ENCODE results near the gene ATP6V0B. TPM values are rescaled to one million over a fixed set of nuclear protein-coding genes. Genes with fewer than 3 reads are reported as not detected.
A peak's percentile ranks its signal among the peaks of the same experiment; 100 is the strongest.

Gene ATP6V0B
- total and polyA plus RNA-seq, 5 experiments from 2014 or later, result 55.8 to 213 (median 149) TPM

DNA sequence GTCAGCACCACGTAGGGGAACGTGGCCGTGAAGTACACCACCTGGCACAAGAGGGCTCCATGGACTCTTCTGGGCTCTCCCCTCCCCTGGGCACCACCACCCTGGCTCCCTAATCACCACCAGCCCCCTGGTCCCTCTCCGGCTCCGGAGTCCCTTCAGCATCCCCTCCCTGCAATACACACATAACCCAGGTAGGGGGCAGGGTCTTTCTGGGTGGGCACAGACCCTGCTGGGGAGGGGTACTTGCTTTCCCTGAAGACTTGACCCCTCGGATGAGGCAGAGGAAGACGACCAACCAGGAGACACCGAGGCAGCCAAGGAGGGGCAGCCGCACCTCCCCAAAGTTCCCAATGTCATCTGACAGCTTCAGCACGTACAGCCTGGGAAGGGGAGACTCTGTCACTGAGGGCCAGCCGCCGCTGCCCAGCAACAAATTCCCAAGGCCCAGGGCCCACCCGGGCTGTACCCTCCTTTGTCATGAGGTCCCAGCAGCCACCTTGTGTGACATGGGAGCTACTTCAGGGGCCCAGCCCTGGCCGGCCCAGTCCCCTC is 27.9 kb downstream of the ATP6V0B start:
- DNase-seq (no peak), ATAC-seq (no peak)
- Mint-ChIP-seq H3K4me3 (no peak overlapping the region), H3K27ac (no peak overlapping the region), H3K9me3 (no peaks in the 10 kb centered on the region), H3K36me3 (no peaks in the 10 kb centered on the region), H3K27me3 (no peaks in the 10 kb centered on the region), H3K4me1 (peaks cover 0 to 2% (median 0%) of the 10 kb centered on the region in 4 donors)
- POLR2A ChIA-PET, result no interaction called here

DNA sequence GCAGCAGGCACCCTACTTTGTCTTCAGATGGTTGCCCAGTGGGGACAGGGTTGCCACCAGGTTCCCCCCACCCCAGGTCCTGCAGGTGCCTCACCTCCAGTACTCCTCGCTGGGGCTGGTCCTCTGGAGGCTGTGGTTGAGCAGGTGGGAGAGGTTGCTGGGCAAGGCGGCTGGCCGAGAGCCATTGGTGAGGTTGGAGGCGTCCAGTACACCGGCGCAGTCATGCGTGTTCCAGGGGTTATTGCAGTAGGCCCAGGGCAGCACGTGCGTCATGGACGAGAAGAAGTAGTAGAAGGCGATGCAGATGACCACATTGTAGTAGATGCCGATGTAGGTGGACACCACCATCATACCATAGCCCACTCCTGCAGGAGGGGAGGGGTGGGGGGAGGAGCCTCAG is 33.5 kb downstream of the ATP6V0B start:
- POLR2A ChIA-PET, result no interaction called here
- H3K27ac Mint-ChIP-seq, result peak overlapping the region in 1 of 10 donors; percentile 23
- ATAC-seq (no peak), DNase-seq (no peak)
- peaks cover 3 to 13% (median 8%) of the 10 kb centered on the region in 4 donors for H3K4me1 Mint-ChIP-seq
- H3K36me3 Mint-ChIP-seq, result no peaks in the 10 kb centered on the region
- H3K4me3 Mint-ChIP-seq, result no peak overlapping the region
- no peaks in the 10 kb centered on the region for H3K9me3 Mint-ChIP-seq
- no peaks in the 10 kb centered on the region for H3K27me3 Mint-ChIP-seq

DNA sequence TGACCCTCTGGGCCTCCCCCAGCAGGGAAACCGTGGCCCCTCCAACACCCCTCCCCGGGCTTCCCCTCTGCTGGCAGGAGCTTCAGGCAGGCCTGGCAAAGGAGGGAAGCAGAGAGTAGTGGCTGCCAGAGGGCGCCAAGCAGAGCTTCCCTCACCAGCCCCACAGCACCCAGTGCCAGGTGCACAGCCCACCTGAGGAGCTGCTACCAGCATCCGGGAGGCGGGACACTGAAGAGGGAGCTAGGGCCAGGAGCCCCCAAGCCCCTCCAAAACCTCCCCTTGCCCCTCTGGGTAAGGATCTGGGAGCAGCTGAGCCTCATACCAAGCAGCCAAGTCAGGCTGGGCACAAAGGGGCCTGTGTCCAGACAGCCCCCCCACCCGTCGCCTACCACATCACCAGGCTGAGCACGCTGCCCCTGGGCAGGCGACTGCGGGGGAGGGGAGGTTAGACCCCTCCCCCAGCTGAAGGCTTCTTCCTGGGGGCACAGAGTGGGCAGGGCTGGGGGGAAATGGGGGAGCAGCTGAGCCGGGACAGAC is 36.2 kb downstream of the ATP6V0B start:
- Mint-ChIP-seq H3K4me3 (no peak overlapping the region), H3K9me3 (no peaks in the 10 kb centered on the region), H3K27ac (no peak overlapping the region), H3K27me3 (no peaks in the 10 kb centered on the region), H3K4me1 (peaks cover 10 to 25% (median 17%) of the 10 kb centered on the region in 4 donors), H3K36me3 (no peaks in the 10 kb centered on the region)
- POLR2A ChIA-PET, result no interaction called here
- DNase-seq (no peak), ATAC-seq (no peak)

DNA sequence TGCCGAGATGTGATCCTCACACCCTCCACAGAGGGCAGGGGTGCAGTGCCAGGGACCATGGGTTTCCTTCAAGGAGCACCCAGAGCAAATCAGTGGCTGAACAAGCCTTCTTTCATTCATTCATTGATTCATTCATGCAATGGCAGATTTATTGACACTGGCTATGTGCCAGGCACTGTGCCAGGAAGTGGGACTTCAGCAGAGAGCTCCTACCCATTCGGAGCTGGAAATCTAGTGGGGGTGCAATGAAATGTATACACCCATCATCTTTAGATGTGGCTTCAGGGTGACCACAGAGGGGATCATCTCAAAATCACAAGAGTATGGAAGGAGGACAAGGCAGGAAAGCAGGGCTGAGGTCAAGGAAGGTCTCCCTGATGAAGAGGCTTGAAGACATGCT is 37.6 kb downstream of the ATP6V0B start:
- Mint-ChIP-seq H3K9me3 (no peaks in the 10 kb centered on the region), H3K36me3 (no peaks in the 10 kb centered on the region), H3K4me1 (peaks cover 10 to 25% (median 17%) of the 10 kb centered on the region in 4 donors), H3K27me3 (no peaks in the 10 kb centered on the region), H3K4me3 (peak overlapping the region in 2 of 10 donors; percentile 2 to 10), H3K27ac (peak overlapping the region in 1 of 10 donors; percentile 2)
- peak in 1 of 2 donors; percentile 25 for ATAC-seq
- DNase-seq, result no peak
- POLR2A ChIA-PET, result no interaction called here

DNA sequence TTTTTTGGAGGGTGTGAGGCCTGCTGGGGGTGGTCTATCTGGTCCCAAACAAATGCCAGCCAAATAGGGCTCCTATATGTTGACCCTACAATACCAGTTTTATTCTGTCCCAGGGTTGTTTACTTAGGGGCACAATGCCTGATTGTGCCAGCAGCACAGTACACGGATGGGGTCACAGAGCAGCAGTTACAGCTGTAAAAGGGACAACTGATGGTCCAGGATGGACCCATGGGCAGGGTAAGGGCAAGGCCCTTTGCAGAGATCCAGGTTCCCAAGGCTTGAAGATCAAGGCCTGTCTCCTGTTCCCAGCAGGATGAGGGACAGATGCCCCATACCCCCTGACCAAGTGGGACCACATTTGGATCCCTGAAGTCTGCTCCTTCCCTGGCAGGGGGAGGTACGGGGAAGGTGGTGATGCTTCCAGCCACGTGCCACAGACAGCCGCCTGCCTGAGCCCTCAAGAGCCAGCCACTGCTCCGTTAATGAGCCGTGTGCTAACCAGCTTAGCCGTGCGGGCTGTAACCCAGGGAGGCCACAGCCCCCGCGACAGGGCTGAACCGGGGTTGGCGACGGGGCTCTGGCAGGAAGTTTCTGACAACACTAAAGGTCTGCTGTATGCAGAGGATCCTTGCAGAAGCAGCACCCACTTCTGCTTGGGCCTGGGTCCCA is 38.3 kb downstream of the ATP6V0B start:
- Mint-ChIP-seq H3K36me3 (no peaks in the 10 kb centered on the region), H3K27me3 (no peaks in the 10 kb centered on the region), H3K4me3 (no peak overlapping the region), H3K4me1 (peaks cover 10 to 25% (median 17%) of the 10 kb centered on the region in 4 donors), H3K27ac (peak overlapping the region in 2 of 10 donors; percentile 23 to 59), H3K9me3 (no peaks in the 10 kb centered on the region)
- peak; percentile 54 to 77 for ATAC-seq
- POLR2A ChIA-PET, result no interaction called here
- DNase-seq, result peak in 2 of 10 donors; percentile 11 to 28

DNA sequence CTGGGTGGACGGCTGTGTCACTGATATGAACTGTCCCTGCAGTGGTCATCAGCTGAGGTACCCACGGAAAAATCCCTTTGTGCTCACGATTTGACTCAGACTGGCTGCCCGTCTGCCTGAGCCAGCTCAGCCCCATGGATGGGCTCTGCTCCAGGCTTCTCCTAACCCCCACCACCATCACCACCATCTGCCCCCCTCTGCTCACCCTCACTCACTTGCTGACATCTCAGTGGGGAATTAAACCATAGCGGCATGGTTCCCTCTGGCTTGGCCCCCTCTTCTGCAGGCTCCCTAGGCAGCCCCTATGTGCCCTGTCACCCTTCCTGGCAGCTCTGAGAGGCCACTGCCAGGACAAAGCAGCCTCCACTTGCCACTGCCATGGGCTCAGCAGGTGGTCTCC is 39.2 kb downstream of the ATP6V0B start:
- POLR2A ChIA-PET, result no interaction called here
- DNase-seq (no peak), ATAC-seq (no peak)
- H3K4me3 Mint-ChIP-seq, result peak overlapping the region in 1 of 10 donors; percentile 19
- peak overlapping the region in 3 of 10 donors; percentile 23 to 57 (median 52) for H3K27ac Mint-ChIP-seq
- peaks cover 10 to 25% (median 16%) of the 10 kb centered on the region in 4 donors for H3K4me1 Mint-ChIP-seq
- no peaks in the 10 kb centered on the region for H3K27me3 Mint-ChIP-seq
- no peaks in the 10 kb centered on the region for H3K36me3 Mint-ChIP-seq
- no peaks in the 10 kb centered on the region for H3K9me3 Mint-ChIP-seq

DNA sequence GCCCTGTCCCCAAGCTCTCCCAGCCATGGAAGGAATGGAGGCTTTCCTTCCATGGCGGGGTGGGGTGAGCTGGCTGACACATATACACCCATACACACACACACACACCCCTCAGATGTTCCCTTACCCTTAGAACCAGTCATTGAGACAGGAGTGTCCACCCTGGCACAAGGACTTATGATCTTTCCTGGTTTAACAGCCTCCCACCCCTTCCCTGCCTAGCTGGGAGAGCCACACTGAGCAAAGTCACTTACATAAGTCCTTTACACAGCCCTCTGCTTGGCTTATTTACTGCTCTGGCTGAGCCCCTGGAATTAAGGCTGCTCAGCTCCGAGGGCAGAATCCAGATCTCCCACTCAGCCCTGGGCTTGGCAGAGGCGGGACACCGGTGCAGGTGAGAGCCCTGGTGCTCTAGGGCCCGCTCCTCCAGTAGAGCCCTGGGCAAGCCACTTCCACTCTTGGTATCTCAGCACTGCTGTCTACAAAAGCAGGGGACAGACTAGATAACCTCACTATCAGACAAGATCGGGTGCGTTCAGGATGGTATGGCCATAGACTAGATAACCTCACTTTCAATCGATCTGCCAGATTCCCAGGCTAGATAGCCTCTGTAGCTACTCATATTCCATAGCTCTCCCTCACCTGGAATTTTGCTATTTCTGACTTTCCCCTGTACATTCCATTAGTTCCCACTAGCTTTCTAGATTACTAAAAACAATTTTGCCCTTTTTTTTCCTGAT is 39.8 kb downstream of the ATP6V0B start:
- H3K36me3 Mint-ChIP-seq, result no peaks in the 10 kb centered on the region
- H3K27ac Mint-ChIP-seq, result peak overlapping the region in 3 of 10 donors; percentile 0 to 50 (median 23)
- H3K9me3 Mint-ChIP-seq, result no peaks in the 10 kb centered on the region
- H3K4me1 Mint-ChIP-seq, result peaks cover 10 to 25% (median 16%) of the 10 kb centered on the region in 4 donors
- no peak for DNase-seq
- no peaks in the 10 kb centered on the region for H3K27me3 Mint-ChIP-seq
- H3K4me3 Mint-ChIP-seq, result no peak overlapping the region
- no peak for ATAC-seq
- POLR2A ChIA-PET, result no interaction called here

DNA sequence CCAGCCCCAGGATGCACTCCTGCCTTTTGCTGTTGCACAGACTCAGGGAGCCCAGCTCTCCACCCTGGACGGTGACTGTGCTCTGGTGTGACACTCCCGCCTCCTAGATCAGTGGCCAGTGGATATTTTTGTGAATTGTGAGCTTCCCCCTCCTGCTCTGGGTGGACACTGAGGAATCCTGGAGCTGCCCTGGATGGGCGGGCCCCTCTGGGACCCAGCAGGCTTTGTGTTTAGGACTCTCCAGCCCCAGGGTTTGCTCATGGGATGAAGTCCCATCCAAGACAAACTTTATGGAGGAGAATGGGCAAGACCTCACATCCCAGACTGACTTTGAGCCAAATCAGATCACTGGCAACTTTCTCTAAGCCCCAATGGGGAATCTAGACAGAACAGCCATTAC is 40.4 kb downstream of the ATP6V0B start:
- POLR2A ChIA-PET, result no interaction called here
- no peak overlapping the region for H3K4me3 Mint-ChIP-seq

DNA sequence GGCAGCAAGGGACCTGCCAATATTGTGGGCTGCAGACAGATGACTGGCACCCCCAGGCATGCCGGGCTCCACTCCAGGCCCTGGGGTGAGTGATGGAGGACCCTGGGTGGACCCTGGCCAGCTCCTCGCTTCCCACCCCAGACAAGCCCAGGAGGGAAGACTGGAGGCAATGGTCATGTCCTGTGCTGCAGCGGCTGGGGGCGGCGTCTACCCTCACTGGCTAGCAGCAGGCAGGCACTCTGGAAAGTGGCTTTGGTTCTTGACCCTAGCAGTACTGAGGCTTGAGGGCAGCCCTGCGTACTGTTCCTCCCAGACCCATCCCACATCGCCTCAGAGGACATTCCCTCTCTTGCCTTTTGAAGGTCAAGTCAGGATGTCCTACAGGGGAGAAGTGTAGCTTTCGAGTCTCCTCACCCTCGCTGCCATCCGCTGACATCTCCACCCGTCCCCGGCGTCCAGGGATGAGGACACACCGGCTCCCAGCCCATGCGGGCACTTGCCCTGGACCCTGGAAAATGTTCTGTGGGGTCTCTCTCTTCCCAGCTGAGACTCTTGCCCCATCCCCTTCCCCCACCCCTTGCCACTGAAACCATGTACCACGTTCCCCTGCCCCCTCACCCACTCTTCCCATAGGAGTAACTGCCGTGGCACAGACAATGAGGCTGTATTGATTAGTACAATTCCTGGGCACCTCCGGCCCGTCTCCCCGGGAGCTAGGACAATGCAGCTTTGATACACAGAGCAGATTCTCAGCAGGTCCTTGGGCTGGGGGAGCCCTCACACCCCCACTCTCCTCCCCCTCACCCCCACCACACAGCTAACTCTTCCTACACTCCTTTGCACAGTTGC is 41.5 kb downstream of the ATP6V0B start:
- POLR2A ChIA-PET, result no interaction called here
- peaks cover 10 to 25% (median 16%) of the 10 kb centered on the region in 4 donors for H3K4me1 Mint-ChIP-seq
- H3K9me3 Mint-ChIP-seq, result no peaks in the 10 kb centered on the region
- DNase-seq, result no peak
- ATAC-seq, result no peak
- no peaks in the 10 kb centered on the region for H3K27me3 Mint-ChIP-seq
- H3K36me3 Mint-ChIP-seq, result no peaks in the 10 kb centered on the region
- H3K4me3 Mint-ChIP-seq, result no peak overlapping the region
- H3K27ac Mint-ChIP-seq, result peak overlapping the region in 1 of 10 donors; percentile 9

More for the DNA sequence above, 40.4 kb downstream of the ATP6V0B start:
- Mint-ChIP-seq H3K4me1 (peaks cover 10 to 25% (median 16%) of the 10 kb centered on the region in 4 donors), H3K27ac (peak overlapping the region in 2 of 10 donors; percentile 15 to 67), H3K9me3 (no peaks in the 10 kb centered on the region), H3K36me3 (no peaks in the 10 kb centered on the region), H3K27me3 (no peaks in the 10 kb centered on the region)
- DNase-seq (no peak), ATAC-seq (no peak)

DNA sequence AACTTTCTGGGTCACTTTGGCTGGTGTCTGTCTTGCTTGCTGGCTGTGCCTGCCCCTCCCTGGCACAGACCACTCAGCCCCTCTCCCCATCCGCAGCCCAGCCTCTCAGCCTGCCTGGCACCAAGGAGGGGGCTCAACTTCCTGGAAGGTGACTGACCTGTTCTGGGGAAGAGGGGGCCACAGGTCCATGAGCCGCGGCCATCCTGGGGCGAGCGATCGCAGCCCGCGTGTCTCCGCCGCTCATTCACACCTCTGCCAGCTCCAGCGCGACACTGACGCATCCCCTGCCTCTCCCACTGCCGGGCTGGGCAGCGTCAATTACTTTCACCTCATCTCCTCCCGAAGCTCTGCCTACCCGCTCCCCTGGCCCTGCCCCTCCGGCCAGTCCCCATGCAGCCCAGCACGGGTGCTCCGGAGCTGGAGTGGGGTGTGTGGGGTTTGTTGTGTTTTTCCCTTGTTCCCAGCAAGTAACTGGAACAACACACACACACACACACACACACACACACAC is 42.2 kb downstream of the ATP6V0B start:
- Mint-ChIP-seq H3K36me3 (no peaks in the 10 kb centered on the region), H3K9me3 (no peaks in the 10 kb centered on the region), H3K27ac (no peak overlapping the region), H3K27me3 (no peaks in the 10 kb centered on the region), H3K4me3 (no peak overlapping the region), H3K4me1 (peaks cover 10 to 25% (median 16%) of the 10 kb centered on the region in 4 donors)
- POLR2A ChIA-PET, result no interaction called here
- ATAC-seq (no peak), DNase-seq (no peak)

DNA sequence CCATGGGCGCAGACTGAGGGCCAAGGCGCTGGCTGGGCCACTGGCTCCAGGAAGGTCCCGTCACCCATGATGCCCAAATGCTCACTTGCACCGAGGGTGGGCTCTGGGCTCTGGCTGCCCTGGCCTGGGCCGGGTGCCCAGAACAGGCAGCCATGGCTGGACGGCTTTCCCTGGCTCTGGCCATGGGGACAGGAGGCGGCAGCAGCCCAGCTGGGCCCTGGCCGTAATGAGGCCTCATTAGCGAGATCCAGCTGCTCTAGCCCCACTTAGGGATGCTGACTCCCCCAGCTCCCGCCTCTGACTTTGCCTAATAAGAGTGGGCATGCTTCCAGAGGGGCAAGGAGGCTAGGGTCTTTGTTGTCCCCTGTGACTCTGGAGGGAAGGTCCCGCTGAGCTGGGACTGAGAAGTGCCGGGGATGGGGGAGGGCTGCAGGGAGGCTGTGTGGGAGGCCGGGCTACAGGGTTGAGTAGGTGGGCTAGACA is 44.7 kb downstream of the ATP6V0B start:
- Mint-ChIP-seq H3K4me3 (no peak overlapping the region), H3K9me3 (no peaks in the 10 kb centered on the region), H3K27me3 (no peaks in the 10 kb centered on the region), H3K36me3 (no peaks in the 10 kb centered on the region), H3K27ac (no peak overlapping the region), H3K4me1 (peaks cover 0 to 1% (median 0%) of the 10 kb centered on the region in 4 donors)
- ATAC-seq (no peak), DNase-seq (no peak)
- POLR2A ChIA-PET, result no interaction called here

DNA sequence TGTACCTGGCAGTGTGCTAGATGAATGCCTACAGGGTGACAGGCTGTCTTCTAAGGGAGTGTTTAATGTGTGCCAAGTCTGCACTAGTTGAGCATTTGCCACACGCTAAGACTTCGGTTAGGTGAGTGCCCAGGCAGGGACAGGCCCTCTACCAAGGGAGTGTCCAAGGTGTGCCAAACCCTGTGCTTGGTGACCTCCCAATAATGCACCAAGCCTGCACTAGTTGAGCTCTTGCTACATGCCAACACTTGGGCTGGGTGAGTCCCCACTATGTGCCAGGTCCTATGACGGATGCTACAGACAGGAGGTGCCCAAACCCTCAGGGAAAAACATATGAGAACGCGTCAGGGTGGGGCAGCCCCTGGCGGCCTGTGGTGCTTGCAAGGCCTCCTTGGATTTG is 45.7 kb downstream of the ATP6V0B start:
- POLR2A ChIA-PET, result interaction anchor here (0.5 kb wide), 1 partner anchor 441 kb away, joined by 6 read pairs; no protein-coding TSS in a partner anchor
- no peak for ATAC-seq
- Mint-ChIP-seq H3K36me3 (no peaks in the 10 kb centered on the region), H3K4me3 (no peak overlapping the region), H3K9me3 (no peaks in the 10 kb centered on the region), H3K4me1 (no peaks in the 10 kb centered on the region), H3K27ac (no peak overlapping the region), H3K27me3 (no peaks in the 10 kb centered on the region)
- no peak for DNase-seq
